ENCODE data around the gene WWC2.

DNA sequence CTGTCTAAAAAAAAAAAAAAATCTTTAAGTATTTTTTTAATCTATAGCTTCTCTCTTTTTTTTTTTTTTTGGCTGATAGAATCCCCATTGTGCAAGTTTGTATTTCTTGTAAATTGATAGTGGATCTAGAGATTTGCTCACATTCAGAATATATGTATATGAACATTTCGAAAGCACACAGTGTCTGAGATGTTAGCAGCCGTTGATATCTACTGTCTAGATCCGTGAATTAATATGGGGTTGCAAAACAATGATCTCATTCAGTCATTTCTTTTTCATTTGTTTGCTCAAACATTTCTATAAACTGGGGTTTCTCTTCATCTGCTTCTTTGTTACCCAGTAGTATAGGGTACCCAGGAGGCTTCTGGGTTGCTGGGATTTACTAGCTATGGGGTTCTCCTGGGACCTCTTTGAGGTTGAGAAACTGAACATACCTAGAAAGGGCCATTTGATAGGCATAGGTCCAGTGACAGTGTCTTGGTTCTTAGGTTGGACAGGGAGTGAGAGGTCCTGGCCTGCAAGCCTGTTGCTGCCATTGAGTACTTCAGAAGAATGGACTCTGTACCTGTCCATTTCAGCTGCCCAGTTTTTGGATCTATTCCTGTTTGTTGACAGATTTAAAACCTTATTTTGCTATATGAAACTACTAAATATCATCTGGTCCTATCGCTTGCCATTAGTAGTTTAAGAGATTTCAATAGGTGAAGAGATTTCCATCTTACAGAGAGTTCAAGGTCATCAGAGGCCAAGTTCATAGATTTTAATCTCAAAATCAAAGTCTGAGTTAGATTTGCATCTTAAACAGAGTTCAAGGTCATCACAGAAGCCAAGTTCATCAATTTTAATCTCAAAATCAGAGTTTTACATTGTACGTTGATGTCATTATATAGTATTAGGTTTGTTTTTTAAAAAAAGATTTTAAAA, 50.8 kb downstream of the WWC2 start:
- no peak for TF ChIP-seq CTCF (conservative IDR thresholded peaks at IDR 0.05; ENCODE audit: low read length)
- TF ChIP-seq EZH2phosphoT487 (IDR thresholded peaks at IDR 0.05; ENCODE audit: borderline replicate concordance): no peak

Data from Loucy (cell line).